GM21619 (cell line): Measurements from ENCODE around the gene ARHGAP10.
A peak's percentile ranks its signal among the peaks of the same experiment; 100 is the strongest.

Experiments used
- ATAC-seq: cut with Tn5 transposase; IDR thresholded peaks from one replicate; pipeline ENCODE4 v1.9.1; 2021; ENCODE audit not compliant: unreplicated experiment

ARHGAP10 gene

GRCh38 chr4:147765121-147765529 is 33.2 kb downstream of the ARHGAP10 start:
- no peak for ATAC-seq

GRCh38 chr4:147768113-147768512 is 36.2 kb downstream of the ARHGAP10 start:
- no peak for ATAC-seq

- ATAC-seq: no peak
Observed at GRCh38 chr4:147769386-147769785, 37.5 kb downstream of the ARHGAP10 start.

- ATAC-seq: no peak
Observed at GRCh38 chr4:147770831-147771230, 38.9 kb downstream of the ARHGAP10 start.

GRCh38 chr4:147772056-147772455 is 40.2 kb downstream of the ARHGAP10 start:
- ATAC-seq: no peak

GRCh38 chr4:147772459-147772969 is 40.6 kb downstream of the ARHGAP10 start:
- no peak for ATAC-seq

- ATAC-seq: no peak
Observed at GRCh38 chr4:147773261-147774184, 41.6 kb downstream of the ARHGAP10 start.

GRCh38 chr4:147776716-147777115 is 44.8 kb downstream of the ARHGAP10 start:
- no peak for ATAC-seq

- ATAC-seq: no peak
Observed at GRCh38 chr4:147777456-147778091, 45.7 kb downstream of the ARHGAP10 start.

- peak; percentile 61 for ATAC-seq
Observed at GRCh38 chr4:147778942-147779341, 47.1 kb downstream of the ARHGAP10 start.

GRCh38 chr4:147779451-147779850 is 47.6 kb downstream of the ARHGAP10 start:
- ATAC-seq: no peak

GRCh38 chr4:147780137-147780777 is 48.4 kb downstream of the ARHGAP10 start:
- peak; percentile 36 for ATAC-seq

GRCh38 chr4:147782087-147782781 is 50.3 kb downstream of the ARHGAP10 start:
- no peak for ATAC-seq

- ATAC-seq: no peak
Observed at GRCh38 chr4:147785129-147785528, 53.2 kb downstream of the ARHGAP10 start.

- ATAC-seq: peak; percentile 87
Observed at GRCh38 chr4:147786031-147786430, 54.1 kb downstream of the ARHGAP10 start.

GRCh38 chr4:147786531-147786930 is 54.6 kb downstream of the ARHGAP10 start:
- ATAC-seq: no peak

- no peak for ATAC-seq
Observed at GRCh38 chr4:147787204-147787603, 55.3 kb downstream of the ARHGAP10 start.

- no peak for ATAC-seq
Observed at GRCh38 chr4:147788791-147789190, 56.9 kb downstream of the ARHGAP10 start.

- ATAC-seq: no peak
Observed at GRCh38 chr4:147789596-147789995, 57.7 kb downstream of the ARHGAP10 start.

- no peak for ATAC-seq
Observed at GRCh38 chr4:147790412-147790811, 58.5 kb downstream of the ARHGAP10 start.

- no peak for ATAC-seq
Observed at GRCh38 chr4:147791341-147791740, 59.5 kb downstream of the ARHGAP10 start.
